ENCODE measurements around the gene SPATA12.

DNA sequence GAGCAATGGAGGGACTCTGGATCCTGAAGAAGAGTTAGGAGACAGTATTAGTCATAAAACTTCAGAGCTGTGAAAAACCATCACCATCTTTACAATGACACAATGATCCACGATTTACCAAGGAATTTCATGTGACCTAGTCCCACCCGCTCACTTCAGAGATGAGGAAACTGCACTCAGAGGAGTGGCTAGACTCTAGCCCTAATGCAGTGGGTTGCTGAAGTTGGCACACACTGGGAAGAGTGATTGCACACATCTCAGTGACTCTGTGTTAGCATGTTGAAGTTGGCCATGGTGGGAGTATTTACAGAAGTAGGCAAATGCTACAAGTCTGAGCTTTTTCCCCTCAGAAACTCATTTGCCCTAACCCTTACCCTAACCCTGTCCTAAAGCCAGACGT is 35.2 kb upstream of the SPATA12 start:
- TF ChIP-seq, protein P1, sequence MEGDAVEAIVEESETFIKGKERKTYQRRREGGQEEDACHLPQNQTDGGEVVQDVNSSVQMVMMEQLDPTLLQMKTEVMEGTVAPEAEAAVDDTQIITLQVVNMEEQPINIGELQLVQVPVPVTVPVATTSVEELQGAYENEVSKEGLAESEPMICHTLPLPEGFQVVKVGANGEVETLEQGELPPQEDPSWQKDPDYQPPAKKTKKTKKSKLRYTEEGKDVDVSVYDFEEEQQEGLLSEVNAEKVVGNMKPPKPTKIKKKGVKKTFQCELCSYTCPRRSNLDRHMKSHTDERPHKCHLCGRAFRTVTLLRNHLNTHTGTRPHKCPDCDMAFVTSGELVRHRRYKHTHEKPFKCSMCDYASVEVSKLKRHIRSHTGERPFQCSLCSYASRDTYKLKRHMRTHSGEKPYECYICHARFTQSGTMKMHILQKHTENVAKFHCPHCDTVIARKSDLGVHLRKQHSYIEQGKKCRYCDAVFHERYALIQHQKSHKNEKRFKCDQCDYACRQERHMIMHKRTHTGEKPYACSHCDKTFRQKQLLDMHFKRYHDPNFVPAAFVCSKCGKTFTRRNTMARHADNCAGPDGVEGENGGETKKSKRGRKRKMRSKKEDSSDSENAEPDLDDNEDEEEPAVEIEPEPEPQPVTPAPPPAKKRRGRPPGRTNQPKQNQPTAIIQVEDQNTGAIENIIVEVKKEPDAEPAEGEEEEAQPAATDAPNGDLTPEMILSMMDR (conservative IDR thresholded peaks at IDR 0.05; ENCODE audit: low read length): no peak
- TF ChIP-seq EZH2phosphoT487 (IDR thresholded peaks at IDR 0.05; ENCODE audit: borderline replicate concordance): no peak
